Neural progenitor cell (in vitro differentiated cells): Measurements from ENCODE around the gene NAA35. TPM values are rescaled to one million over a fixed set of nuclear protein-coding genes. Genes with fewer than 3 reads are reported as not detected.
A peak's percentile ranks its signal among the peaks of the same experiment; 100 is the strongest.

Experiments
- DNase-seq: peaks from one replicate; pipeline ENCODE4 v3.0.0-alpha.2; 2016; ENCODE audit warnings: low spot score
- H2AFZ ChIP-seq: fragments of 200-600 bp; sonication (generic); replicated peaks from 2 replicates; pipeline ENCODE4 v1.6.1; 2016; ENCODE audit warnings: antibody characterized with exemption
- H3F3A ChIP-seq: fragments of 200-600 bp; sonication (generic); 2 replicates; pipeline ENCODE4 v1.6.1; 2016; ENCODE audit warnings: antibody characterized with exemption, low read depth
- H3K27ac ChIP-seq: fragments of 200-600 bp; sonication (generic); 2 replicates; pipeline ENCODE4 v1.5.1; 2016; ENCODE audit warnings: mild to moderate bottlenecking
- H3K27me3 ChIP-seq: fragments of 200-600 bp; sonication (generic); 2 replicates; pipeline ENCODE4 v1.6.1; 2016; ENCODE audit warnings: mild to moderate bottlenecking, moderate library complexity
- H3K36me3 ChIP-seq: fragments of 200-600 bp; sonication (generic); 2 replicates; pipeline ENCODE4 v1.5.1; 2016
- H3K4me1 ChIP-seq: fragments of 200-600 bp; sonication (generic); 2 replicates; pipeline ENCODE4 v1.6.1; 2016; ENCODE audit warnings: mixed run types
- H3K4me2 ChIP-seq: fragments of 200-600 bp; sonication (generic); 2 replicates; pipeline ENCODE4 v1.6.1; 2016
- H3K4me3 ChIP-seq: fragments of 200-600 bp; sonication (generic); 2 replicates; pipeline ENCODE4 v1.5.1; 2016
- H3K79me2 ChIP-seq: fragments of 200-600 bp; sonication (generic); 2 replicates; pipeline ENCODE4 v1.6.1; 2016; ENCODE audit warnings: low read depth
- H3K9ac ChIP-seq: fragments of 200-600 bp; sonication (generic); 2 replicates; pipeline ENCODE4 v1.6.1; 2016
- H3K9me3 ChIP-seq: fragments of 200-600 bp; sonication (generic); 2 replicates; pipeline ENCODE4 v1.5.1; 2016; ENCODE audit warnings: low read depth
- H4K20me1 ChIP-seq: fragments of 200-600 bp; sonication (generic); 2 replicates; pipeline ENCODE4 v1.6.1; 2016; ENCODE audit warnings: low read depth
- H3K27ac Mint-ChIP-seq: 3 replicates; pipeline ENCODE4 v1.8.0; 2021; ENCODE audit warnings: mixed read lengths
- H3K27me3 Mint-ChIP-seq: 2 replicates; pipeline ENCODE4 v1.8.0; 2022; ENCODE audit warnings: low read depth, mild to moderate bottlenecking, inconsistent platforms, moderate library complexity, mixed read lengths; ENCODE audit not compliant: insufficient read depth
- H3K36me3 Mint-ChIP-seq: 3 replicates; pipeline ENCODE4 v1.8.0; 2021; ENCODE audit warnings: mixed read lengths
- H3K4me1 Mint-ChIP-seq: 3 replicates; pipeline ENCODE4 v1.8.0; 2021; ENCODE audit warnings: mixed read lengths
- H3K4me3 Mint-ChIP-seq: 3 replicates; pipeline ENCODE4 v1.8.0; 2021; ENCODE audit warnings: mild to moderate bottlenecking, moderate library complexity, mixed read lengths
- H3K9me3 Mint-ChIP-seq: 3 replicates; pipeline ENCODE4 v1.8.0; 2020; ENCODE audit warnings: mixed read lengths
- EZH2 ChIP-seq: fragments of 200-600 bp; sonication (generic); IDR thresholded peaks from 2 replicates; pipeline ENCODE4 v1.6.1; 2017; ENCODE audit warnings: antibody characterized with exemption, mild to moderate bottlenecking, moderate library complexity
- EZH2phosphoT487 ChIP-seq: fragments of 200-600 bp; sonication (generic); IDR thresholded peaks from 2 replicates; pipeline ENCODE4 v1.6.1; 2017; ENCODE audit warnings: antibody characterized with exemption
- total RNA-seq: library from RNA; depleted of rRNA; stranded (reverse); fragments of >200 nt; gene quantifications from 2 replicates; pipeline ENCODE4 v1.2.3, GENCODE V29; 2015; ENCODE audit warnings: low replicate concordance
- TF ChIP-seq, protein P1 (sequence below): fragments of 200-600 bp; sonication (generic); IDR thresholded peaks from 2 replicates; pipeline ENCODE4 v1.5.1; 2017; ENCODE audit warnings: antibody characterized with exemption, mild to moderate bottlenecking

The NAA35 gene
- total RNA-seq, 1 donor from 2014 or later = 60.7 TPM

DNA sequence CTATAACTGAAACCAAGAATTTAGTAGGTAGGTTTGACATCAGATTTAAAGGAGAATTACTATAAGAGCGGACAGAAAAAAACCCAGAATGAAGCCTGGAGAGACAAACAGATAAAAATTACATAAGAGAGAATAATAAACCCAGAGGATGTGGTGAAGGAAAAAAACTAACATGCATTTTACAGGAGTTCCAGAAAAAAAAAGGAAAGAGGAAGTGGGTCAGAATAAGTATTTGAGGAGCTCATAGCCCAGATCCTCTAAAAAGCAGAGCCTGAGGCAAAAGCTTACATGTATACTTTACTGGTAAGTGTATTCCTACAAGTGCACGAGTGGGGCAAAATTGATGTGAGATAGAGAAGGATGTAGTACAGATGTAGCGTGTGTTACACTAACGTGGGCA is 43.1 kb upstream of the NAA35 start:
- no peaks in the 10 kb centered on the region for H3K4me1 Mint-ChIP-seq
- H3K4me3 Mint-ChIP-seq = no peak overlapping the region
- H3K27me3 Mint-ChIP-seq = peaks cover 5% of the 10 kb centered on the region
- Histone ChIP-seq H3K4me3 (no peak overlapping the region), H4K20me1 (no peaks in the 10 kb centered on the region), H3K36me3 (no peaks in the 10 kb centered on the region), H3F3A (no peaks in the 10 kb centered on the region), H3K27me3 (no peaks in the 10 kb centered on the region), H3K9ac (no peak overlapping the region), H3K4me1 (no peaks in the 10 kb centered on the region), H3K9me3 (no peaks in the 10 kb centered on the region), H2AFZ (no peak overlapping the region), H3K27ac (no peak overlapping the region), H3K4me2 (no peak overlapping the region), H3K79me2 (no peaks in the 10 kb centered on the region)
- H3K36me3 Mint-ChIP-seq = peaks cover 6% of the 10 kb centered on the region
- no peaks in the 10 kb centered on the region for H3K9me3 Mint-ChIP-seq
- no peak for TF ChIP-seq EZH2phosphoT487
- no peak for TF ChIP-seq EZH2
- TF ChIP-seq, protein P1, sequence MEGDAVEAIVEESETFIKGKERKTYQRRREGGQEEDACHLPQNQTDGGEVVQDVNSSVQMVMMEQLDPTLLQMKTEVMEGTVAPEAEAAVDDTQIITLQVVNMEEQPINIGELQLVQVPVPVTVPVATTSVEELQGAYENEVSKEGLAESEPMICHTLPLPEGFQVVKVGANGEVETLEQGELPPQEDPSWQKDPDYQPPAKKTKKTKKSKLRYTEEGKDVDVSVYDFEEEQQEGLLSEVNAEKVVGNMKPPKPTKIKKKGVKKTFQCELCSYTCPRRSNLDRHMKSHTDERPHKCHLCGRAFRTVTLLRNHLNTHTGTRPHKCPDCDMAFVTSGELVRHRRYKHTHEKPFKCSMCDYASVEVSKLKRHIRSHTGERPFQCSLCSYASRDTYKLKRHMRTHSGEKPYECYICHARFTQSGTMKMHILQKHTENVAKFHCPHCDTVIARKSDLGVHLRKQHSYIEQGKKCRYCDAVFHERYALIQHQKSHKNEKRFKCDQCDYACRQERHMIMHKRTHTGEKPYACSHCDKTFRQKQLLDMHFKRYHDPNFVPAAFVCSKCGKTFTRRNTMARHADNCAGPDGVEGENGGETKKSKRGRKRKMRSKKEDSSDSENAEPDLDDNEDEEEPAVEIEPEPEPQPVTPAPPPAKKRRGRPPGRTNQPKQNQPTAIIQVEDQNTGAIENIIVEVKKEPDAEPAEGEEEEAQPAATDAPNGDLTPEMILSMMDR = no peak
- no peak for DNase-seq
- H3K27ac Mint-ChIP-seq = no peak overlapping the region

DNA sequence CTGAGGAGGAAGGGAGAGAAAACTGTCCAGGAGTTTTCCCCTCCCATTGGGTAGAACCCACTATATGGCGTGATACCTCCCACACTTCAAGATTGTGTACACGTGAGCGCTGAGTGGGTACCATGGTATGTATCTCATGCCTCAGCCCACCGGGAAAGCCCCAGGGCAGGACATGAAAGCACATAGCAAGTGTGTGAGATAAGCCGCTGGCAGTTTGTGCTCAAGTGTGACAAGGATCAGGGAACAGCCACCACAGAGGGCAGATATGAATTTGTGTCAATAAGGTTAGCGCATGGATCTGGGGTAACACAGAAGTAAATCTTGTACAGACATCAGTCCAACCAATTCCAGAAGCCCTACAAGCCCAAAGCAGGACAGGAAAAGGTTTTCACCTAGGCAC is 42.6 kb upstream of the NAA35 start:
- no peaks in the 10 kb centered on the region for H3K36me3 ChIP-seq
- Mint-ChIP-seq H3K9me3 (no peaks in the 10 kb centered on the region), H3K4me3 (no peak overlapping the region), H3K27ac (no peak overlapping the region), H3K27me3 (peaks cover 5% of the 10 kb centered on the region), H3K36me3 (peaks cover 4% of the 10 kb centered on the region), H3K4me1 (no peaks in the 10 kb centered on the region)
- no peaks in the 10 kb centered on the region for H3K79me2 ChIP-seq
- H3K4me3 ChIP-seq = no peak overlapping the region
- H3K27me3 ChIP-seq = no peaks in the 10 kb centered on the region
- no peak for TF ChIP-seq EZH2phosphoT487
- TF ChIP-seq EZH2 = no peak
- TF ChIP-seq, protein P1 = no peak
- DNase-seq = no peak
- H3K4me2 ChIP-seq = no peak overlapping the region
- H4K20me1 ChIP-seq = no peaks in the 10 kb centered on the region
- no peaks in the 10 kb centered on the region for H3K9me3 ChIP-seq
- no peak overlapping the region for H3K9ac ChIP-seq
- H3F3A ChIP-seq = no peaks in the 10 kb centered on the region
- H2AFZ ChIP-seq = no peak overlapping the region
- no peaks in the 10 kb centered on the region for H3K4me1 ChIP-seq
- H3K27ac ChIP-seq = no peak overlapping the region

DNA sequence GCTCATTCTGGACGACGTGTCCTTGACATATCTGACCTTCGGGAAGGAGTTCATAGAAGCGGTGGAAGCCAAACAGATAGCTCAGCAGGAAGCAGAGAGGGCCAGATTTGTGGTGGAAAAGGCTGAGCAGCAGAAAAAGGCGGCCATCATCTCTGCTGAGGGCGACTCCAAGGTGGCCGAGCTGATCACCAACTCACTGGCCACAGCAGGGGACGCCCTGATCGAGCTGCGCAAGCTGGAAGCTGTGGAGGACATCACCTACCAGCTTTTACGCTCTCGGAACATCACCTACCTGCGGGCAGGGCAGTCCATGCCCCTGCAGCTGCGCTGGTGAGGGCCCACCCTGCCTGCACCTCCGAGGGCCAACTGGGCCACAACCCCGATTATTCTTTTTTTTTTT is 41.6 kb upstream of the NAA35 start:
- H3K4me2 ChIP-seq = no peak overlapping the region
- DNase-seq = no peak
- no peak overlapping the region for H3K4me3 Mint-ChIP-seq
- no peak for TF ChIP-seq EZH2phosphoT487
- TF ChIP-seq, protein P1 = no peak
- no peak for TF ChIP-seq EZH2
- H3K27me3 ChIP-seq = no peaks in the 10 kb centered on the region
- H2AFZ ChIP-seq = no peak overlapping the region
- H3K9me3 ChIP-seq = no peaks in the 10 kb centered on the region
- H3K9me3 Mint-ChIP-seq = no peaks in the 10 kb centered on the region
- no peaks in the 10 kb centered on the region for H3F3A ChIP-seq
- peak overlapping the region; percentile 76 for H3K27ac Mint-ChIP-seq
- no peaks in the 10 kb centered on the region for H3K79me2 ChIP-seq
- no peak overlapping the region for H3K4me3 ChIP-seq
- no peaks in the 10 kb centered on the region for H3K4me1 ChIP-seq
- H3K36me3 ChIP-seq = no peaks in the 10 kb centered on the region
- no peak overlapping the region for H3K9ac ChIP-seq
- H3K36me3 Mint-ChIP-seq = peaks cover 4% of the 10 kb centered on the region
- peaks cover 5% of the 10 kb centered on the region for H3K27me3 Mint-ChIP-seq
- no peak overlapping the region for H3K27ac ChIP-seq
- no peaks in the 10 kb centered on the region for H3K4me1 Mint-ChIP-seq
- no peaks in the 10 kb centered on the region for H4K20me1 ChIP-seq
